Measurements from ENCODE around the gene VN1R4.
"Not testable (repeated sequence)": the region's sequence is repeated elsewhere in the genome, so short reads cannot be mapped to it uniquely, and the experiment has no call there.

DNA sequence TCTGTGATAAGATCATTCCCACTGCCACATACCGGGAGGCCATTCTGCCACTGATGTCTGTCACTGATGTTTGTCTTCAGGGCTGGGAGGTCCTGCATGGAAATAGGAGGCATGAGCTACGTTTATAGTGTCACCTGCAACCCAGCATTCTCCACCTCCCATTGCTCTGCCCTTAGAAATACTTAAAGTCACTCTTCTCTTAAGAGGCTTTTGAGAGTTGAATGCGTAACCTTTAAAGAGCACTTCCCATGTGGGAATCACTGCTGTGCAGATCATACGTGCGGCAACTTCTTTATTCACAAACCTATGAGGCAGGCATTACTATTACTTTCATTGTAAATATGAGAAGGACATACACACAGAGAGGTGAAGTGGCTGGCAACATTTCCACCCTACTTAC, at the start of gene VN1R4:
- TF ChIP-seq ARHGAP35 (CRISPR knock-in tag; IDR thresholded peaks at IDR 0.05; ENCODE audit: borderline replicate concordance); ISX (CRISPR knock-in tag; conservative IDR thresholded peaks at IDR 0.05); POLR2A (IDR thresholded peaks at IDR 0.05; ENCODE audit: insufficient read depth in 1 of 2, low read depth in 2 of 2, low read length in 2 of 2); DPF2 (CRISPR knock-in tag; IDR thresholded peaks at IDR 0.05; ENCODE audit: borderline replicate concordance, low read depth); PHB2 (IDR thresholded peaks at IDR 0.05; ENCODE audit: partially characterized antibody); TSC22D2 (CRISPR knock-in tag; IDR thresholded peaks at IDR 0.05; ENCODE audit: borderline replicate concordance): not testable (repeated sequence)
- TF ChIP-seq, protein P1, sequence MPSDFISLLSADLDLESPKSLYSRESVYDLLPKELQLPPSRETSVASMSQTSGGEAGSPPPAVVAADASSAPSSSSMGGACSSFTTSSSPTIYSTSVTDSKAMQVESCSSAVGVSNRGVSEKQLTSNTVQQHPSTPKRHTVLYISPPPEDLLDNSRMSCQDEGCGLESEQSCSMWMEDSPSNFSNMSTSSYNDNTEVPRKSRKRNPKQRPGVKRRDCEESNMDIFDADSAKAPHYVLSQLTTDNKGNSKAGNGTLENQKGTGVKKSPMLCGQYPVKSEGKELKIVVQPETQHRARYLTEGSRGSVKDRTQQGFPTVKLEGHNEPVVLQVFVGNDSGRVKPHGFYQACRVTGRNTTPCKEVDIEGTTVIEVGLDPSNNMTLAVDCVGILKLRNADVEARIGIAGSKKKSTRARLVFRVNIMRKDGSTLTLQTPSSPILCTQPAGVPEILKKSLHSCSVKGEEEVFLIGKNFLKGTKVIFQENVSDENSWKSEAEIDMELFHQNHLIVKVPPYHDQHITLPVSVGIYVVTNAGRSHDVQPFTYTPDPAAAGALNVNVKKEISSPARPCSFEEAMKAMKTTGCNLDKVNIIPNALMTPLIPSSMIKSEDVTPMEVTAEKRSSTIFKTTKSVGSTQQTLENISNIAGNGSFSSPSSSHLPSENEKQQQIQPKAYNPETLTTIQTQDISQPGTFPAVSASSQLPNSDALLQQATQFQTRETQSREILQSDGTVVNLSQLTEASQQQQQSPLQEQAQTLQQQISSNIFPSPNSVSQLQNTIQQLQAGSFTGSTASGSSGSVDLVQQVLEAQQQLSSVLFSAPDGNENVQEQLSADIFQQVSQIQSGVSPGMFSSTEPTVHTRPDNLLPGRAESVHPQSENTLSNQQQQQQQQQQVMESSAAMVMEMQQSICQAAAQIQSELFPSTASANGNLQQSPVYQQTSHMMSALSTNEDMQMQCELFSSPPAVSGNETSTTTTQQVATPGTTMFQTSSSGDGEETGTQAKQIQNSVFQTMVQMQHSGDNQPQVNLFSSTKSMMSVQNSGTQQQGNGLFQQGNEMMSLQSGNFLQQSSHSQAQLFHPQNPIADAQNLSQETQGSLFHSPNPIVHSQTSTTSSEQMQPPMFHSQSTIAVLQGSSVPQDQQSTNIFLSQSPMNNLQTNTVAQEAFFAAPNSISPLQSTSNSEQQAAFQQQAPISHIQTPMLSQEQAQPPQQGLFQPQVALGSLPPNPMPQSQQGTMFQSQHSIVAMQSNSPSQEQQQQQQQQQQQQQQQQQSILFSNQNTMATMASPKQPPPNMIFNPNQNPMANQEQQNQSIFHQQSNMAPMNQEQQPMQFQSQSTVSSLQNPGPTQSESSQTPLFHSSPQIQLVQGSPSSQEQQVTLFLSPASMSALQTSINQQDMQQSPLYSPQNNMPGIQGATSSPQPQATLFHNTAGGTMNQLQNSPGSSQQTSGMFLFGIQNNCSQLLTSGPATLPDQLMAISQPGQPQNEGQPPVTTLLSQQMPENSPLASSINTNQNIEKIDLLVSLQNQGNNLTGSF (CRISPR knock-in tag; IDR thresholded peaks at IDR 0.05), result not testable (repeated sequence)
- TF ChIP-seq, protein P2, sequence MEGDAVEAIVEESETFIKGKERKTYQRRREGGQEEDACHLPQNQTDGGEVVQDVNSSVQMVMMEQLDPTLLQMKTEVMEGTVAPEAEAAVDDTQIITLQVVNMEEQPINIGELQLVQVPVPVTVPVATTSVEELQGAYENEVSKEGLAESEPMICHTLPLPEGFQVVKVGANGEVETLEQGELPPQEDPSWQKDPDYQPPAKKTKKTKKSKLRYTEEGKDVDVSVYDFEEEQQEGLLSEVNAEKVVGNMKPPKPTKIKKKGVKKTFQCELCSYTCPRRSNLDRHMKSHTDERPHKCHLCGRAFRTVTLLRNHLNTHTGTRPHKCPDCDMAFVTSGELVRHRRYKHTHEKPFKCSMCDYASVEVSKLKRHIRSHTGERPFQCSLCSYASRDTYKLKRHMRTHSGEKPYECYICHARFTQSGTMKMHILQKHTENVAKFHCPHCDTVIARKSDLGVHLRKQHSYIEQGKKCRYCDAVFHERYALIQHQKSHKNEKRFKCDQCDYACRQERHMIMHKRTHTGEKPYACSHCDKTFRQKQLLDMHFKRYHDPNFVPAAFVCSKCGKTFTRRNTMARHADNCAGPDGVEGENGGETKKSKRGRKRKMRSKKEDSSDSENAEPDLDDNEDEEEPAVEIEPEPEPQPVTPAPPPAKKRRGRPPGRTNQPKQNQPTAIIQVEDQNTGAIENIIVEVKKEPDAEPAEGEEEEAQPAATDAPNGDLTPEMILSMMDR (CRISPR knock-in tag; IDR thresholded peaks at IDR 0.05), result not testable (repeated sequence)
- TF ChIP-seq, protein P3, sequence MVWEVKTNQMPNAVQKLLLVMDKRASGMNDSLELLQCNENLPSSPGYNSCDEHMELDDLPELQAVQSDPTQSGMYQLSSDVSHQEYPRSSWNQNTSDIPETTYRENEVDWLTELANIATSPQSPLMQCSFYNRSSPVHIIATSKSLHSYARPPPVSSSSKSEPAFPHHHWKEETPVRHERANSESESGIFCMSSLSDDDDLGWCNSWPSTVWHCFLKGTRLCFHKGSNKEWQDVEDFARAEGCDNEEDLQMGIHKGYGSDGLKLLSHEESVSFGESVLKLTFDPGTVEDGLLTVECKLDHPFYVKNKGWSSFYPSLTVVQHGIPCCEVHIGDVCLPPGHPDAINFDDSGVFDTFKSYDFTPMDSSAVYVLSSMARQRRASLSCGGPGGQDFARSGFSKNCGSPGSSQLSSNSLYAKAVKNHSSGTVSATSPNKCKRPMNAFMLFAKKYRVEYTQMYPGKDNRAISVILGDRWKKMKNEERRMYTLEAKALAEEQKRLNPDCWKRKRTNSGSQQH (CRISPR knock-in tag; IDR thresholded peaks at IDR 0.05; ENCODE audit: low read depth), result not testable (repeated sequence)
- TF ChIP-seq, protein P4, sequence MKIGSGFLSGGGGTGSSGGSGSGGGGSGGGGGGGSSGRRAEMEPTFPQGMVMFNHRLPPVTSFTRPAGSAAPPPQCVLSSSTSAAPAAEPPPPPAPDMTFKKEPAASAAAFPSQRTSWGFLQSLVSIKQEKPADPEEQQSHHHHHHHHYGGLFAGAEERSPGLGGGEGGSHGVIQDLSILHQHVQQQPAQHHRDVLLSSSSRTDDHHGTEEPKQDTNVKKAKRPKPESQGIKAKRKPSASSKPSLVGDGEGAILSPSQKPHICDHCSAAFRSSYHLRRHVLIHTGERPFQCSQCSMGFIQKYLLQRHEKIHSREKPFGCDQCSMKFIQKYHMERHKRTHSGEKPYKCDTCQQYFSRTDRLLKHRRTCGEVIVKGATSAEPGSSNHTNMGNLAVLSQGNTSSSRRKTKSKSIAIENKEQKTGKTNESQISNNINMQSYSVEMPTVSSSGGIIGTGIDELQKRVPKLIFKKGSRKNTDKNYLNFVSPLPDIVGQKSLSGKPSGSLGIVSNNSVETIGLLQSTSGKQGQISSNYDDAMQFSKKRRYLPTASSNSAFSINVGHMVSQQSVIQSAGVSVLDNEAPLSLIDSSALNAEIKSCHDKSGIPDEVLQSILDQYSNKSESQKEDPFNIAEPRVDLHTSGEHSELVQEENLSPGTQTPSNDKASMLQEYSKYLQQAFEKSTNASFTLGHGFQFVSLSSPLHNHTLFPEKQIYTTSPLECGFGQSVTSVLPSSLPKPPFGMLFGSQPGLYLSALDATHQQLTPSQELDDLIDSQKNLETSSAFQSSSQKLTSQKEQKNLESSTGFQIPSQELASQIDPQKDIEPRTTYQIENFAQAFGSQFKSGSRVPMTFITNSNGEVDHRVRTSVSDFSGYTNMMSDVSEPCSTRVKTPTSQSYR (CRISPR knock-in tag; IDR thresholded peaks at IDR 0.05; ENCODE audit: borderline replicate concordance), result not testable (repeated sequence)
- TF ChIP-seq, protein P5, sequence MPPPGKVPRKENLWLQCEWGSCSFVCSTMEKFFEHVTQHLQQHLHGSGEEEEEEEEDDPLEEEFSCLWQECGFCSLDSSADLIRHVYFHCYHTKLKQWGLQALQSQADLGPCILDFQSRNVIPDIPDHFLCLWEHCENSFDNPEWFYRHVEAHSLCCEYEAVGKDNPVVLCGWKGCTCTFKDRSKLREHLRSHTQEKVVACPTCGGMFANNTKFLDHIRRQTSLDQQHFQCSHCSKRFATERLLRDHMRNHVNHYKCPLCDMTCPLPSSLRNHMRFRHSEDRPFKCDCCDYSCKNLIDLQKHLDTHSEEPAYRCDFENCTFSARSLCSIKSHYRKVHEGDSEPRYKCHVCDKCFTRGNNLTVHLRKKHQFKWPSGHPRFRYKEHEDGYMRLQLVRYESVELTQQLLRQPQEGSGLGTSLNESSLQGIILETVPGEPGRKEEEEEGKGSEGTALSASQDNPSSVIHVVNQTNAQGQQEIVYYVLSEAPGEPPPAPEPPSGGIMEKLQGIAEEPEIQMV (CRISPR knock-in tag; IDR thresholded peaks at IDR 0.05; ENCODE audit: low read depth), result not testable (repeated sequence)

Measured in HepG2 (cell line).